RWPE1 (cell line): Measurements from ENCODE around the gene DNAJC27.
A peak's percentile ranks its signal among the peaks of the same experiment; 100 is the strongest.

ENCODE experiments used
- CTCF ChIA-PET: fragments of 350-600 bp; sonication (Branson Sonifier 250); formaldehyde crosslinking; extraction: SDS; loops from one replicate; lab custom pipeline; 2021; lab: Yijun Ruan, JAX
- POLR2A ChIA-PET: fragments of 400-600 bp; formaldehyde crosslinking; extraction: SDS; loops from one replicate; lab custom pipeline; 2020; ENCODE audit warnings: antibody characterized with exemption; ENCODE audit not compliant: low non-redundant PET; lab: Yijun Ruan, JAX
- DNase-seq: peaks from one replicate; pipeline ENCODE4 v3.0.0; 2012; ENCODE audit warnings: low spot score
- H3K27ac ChIP-seq: fragments of 450-650 bp; 2 replicates; pipeline ENCODE4 v1.5.1; 2017
- CTCF ChIP-seq: fragments of 450-650 bp; conservative IDR thresholded peaks from 2 replicates; pipeline ENCODE4 v1.5.1; 2017; ENCODE audit warnings: low read depth, mild to moderate bottlenecking

The DNAJC27 gene

GRCh38 chr2:24920809-24921441 is 50.8 kb downstream of the DNAJC27 start:
- CTCF ChIA-PET = interaction anchor here (0.7 kb wide), 1 partner anchor 38 kb away, joined by 3 read pairs; no protein-coding TSS in a partner anchor
- POLR2A ChIA-PET = no interaction called here
- peak overlapping the region; percentile 78 for H3K27ac ChIP-seq
- TF ChIP-seq CTCF = peak; percentile 24
- no peak for DNase-seq

- ChIA-PET CTCF (interaction anchor here (0.6 kb wide), 1 partner anchor 246 kb away, joined by 4 read pairs; no protein-coding TSS in a partner anchor), POLR2A (no interaction called here)
- TF ChIP-seq CTCF = no peak
- DNase-seq = peak; percentile 50
- H3K27ac ChIP-seq = peak within 1 kb of the TSS; percentile 78
These were observed 51.5 kb downstream of the DNAJC27 start, which contains the start of gene ADCY3 for GRCh38 chr2:24920098-24920808. TSS of gene ADCY3 (minus strand) at chr2:24920237. CDS start at chr2:24918987, 1,250 bp downstream.

GRCh38 chr2:24919506-24920097 is 52.2 kb downstream of the DNAJC27 start:
- peak overlapping the region; percentile 78 for H3K27ac ChIP-seq
- TF ChIP-seq CTCF = no peak
- peak; percentile 48 for DNase-seq
- ChIA-PET CTCF (interaction anchor here (0.6 kb wide), 3 partner anchors 120 to 247 kb away, joined by 3 to 4 read pairs (median 3); partner anchors contain the start of genes CENPO and PTRHD1), POLR2A (no interaction called here)

- CTCF ChIA-PET = interaction anchor here (0.6 to 1.3 kb wide), 4 partner anchors 91 to 222 kb away, joined by 3 read pairs; partner anchors contain the start of genes CENPO and PTRHD1
These were observed 52.7 kb downstream of the DNAJC27 start for GRCh38 chr2:24919037-24919505.

GRCh38 chr2:24918326-24919036 is 53.3 kb downstream of the DNAJC27 start:
- DNase-seq = no peak
- peak overlapping the region; percentile 78 for H3K27ac ChIP-seq
- ChIA-PET POLR2A (no interaction called here), CTCF (interaction anchor here (0.6 to 1.3 kb wide), 2 partner anchors 91 to 223 kb away, joined by 3 read pairs; no protein-coding TSS in a partner anchor)
- TF ChIP-seq CTCF = no peak

More at GRCh38 chr2:24919037-24919505, 52.7 kb downstream of the DNAJC27 start:
- peak overlapping the region; percentile 78 for H3K27ac ChIP-seq
- no peak for TF ChIP-seq CTCF
- POLR2A ChIA-PET = no interaction called here
- DNase-seq = peak; percentile 72
